ENCODE measurements around the gene SLC28A1.

DNA sequence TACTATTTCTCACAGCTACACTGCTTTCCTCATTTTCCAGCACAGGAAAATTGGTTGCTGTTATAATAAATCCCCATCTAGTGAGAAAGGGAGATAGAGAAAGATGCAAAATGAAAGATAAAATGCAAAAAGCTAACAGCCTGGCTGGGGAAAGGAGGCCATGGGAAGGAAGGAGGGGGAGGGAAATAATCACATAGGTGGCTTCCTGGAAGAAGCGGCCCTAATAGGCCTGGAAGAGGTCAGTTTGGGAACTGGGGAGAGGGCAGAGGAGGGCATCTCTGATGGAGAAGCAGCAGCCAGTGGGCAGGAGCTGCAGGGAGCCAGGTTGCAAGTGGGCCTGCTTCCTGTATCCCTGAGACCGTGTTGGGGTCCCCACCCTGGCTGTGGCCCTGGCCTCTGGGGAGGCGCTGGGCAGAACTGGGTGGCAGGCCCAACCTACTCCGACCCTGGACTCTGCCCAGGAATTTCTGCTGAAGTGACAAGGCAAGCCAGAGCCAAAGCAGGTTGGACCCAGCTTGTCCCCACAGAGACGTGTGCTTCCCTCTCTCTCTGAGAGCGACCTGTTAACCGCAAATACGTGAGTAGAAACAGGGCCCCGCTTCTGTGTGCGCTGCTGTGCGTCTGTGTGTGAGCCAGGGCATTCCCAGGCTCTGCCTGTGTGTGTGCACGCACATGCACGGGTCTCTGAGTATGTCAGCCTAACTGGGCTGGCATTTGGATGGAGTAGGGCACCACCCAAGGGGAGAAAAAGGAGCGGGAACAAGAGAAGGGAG is 1.9 kb downstream of the SLC28A1 start:
- TF ChIP-seq EZH2 (IDR thresholded peaks at IDR 0.05; ENCODE audit: insufficient read depth, poor library complexity, severe bottlenecking) = no peak
- TF ChIP-seq EZH2phosphoT487 (IDR thresholded peaks at IDR 0.05; ENCODE audit: insufficient read depth, low read depth) = no peak

Measured in GM23248 (cell line).